ENCODE results near the gene PHACTR2.
"Not testable (repeated sequence)": the region's sequence is repeated elsewhere in the genome, so short reads cannot be mapped to it uniquely, and the experiment has no call there.

PHACTR2 gene

GRCh38 chr6:143873600-143873999 lies 195.8 kb downstream of the PHACTR2 start:
- DNase-seq = not testable (repeated sequence)

- DNase-seq = not testable (repeated sequence)
These were observed 196.7 kb downstream of the PHACTR2 start for GRCh38 chr6:143874503-143874902.

DNA sequence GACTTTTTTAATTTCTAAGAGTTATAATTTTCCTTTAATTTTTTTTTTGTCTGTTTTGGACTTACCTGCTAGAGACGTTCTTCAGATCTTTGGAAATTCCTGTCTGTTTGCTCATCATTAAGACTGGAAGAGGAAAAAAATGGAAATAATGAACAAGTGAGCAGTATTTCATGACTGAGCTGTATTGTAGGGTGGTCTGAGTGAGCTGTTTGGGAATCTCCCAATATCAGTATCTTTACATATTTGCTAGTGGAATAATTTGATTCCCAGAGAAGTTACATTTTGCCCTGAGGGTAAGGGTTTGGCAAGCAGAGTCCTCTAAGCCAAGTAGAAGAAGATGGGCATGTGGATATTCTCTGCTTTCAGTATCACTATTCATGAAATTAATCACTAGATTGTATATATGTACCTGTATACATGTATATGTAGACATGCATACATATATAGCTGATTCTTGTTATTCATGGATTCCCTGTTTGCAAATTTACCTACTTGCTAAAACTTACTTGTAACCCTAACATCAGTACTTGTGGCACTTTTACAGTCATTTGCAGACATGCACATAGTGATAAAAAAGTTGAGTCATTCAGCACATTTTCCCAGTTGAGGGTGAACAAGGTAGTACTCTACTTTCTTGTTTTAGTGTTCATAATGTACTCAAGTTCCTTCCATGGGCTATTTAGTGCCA lies 200.0 kb downstream of the PHACTR2 start:
- no peak for DNase-seq

GRCh38 chr6:143878272-143878760 lies 200.6 kb downstream of the PHACTR2 start:
- no peak for DNase-seq

DNA sequence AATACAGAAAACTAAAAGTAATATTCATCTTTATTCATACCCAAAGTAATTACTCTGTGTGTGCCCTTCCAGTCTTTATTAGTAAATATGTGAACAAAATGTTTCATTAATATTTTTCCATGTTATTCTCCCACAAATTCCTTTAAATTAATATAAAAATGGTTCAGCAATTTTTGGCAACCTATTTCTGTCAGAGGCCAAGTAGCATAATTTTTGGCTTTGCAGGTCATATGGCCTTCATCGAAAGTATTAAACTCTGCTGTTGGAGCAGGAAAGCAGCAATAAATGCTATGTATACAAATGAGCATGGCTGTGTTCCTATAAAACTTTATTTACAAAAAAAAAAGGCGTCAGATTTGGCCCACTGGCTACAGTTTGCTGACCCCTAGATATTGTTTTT lies 202.6 kb downstream of the PHACTR2 start:
- no peak for DNase-seq
